Cardiac muscle cell (in vitro differentiated cells and primary cell): ENCODE measurements around the gene CENPE. TPM values are rescaled to one million over a fixed set of nuclear protein-coding genes. Genes with fewer than 3 reads are reported as not detected.
"Not testable (repeated sequence)": the region's sequence is repeated elsewhere in the genome, so short reads cannot be mapped to it uniquely, and the experiment has no call there.

ENCODE experiments used
- DNase-seq, 2 donors: peaks; one replicate each; pipeline versions ENCODE4 v3.0.0 to v3.0.0-alpha.2; 2010 to 2017; ENCODE audit warnings: low read depth in 1 of 2, low spot score in 1 of 2
- H3K27ac ChIP-seq: fragments of 200-600 bp; sonication (generic); 2 replicates; pipeline ENCODE4 v1.5.1; 2016
- H3K27me3 ChIP-seq: fragments of 200-600 bp; sonication (generic); 2 replicates; pipeline ENCODE4 v1.6.0; 2016; ENCODE audit warnings: control low read depth
- H3K36me3 ChIP-seq: fragments of 200-600 bp; sonication (generic); 2 replicates; pipeline ENCODE4 v1.5.1; 2016; ENCODE audit warnings: control low read depth
- H3K4me1 ChIP-seq: fragments of 200-600 bp; sonication (generic); 2 replicates; pipeline ENCODE4 v1.8.1; 2017; ENCODE audit warnings: low read depth, mild to moderate bottlenecking, mixed run types
- H3K4me3 ChIP-seq: fragments of 200-600 bp; sonication (generic); 2 replicates; pipeline ENCODE4 v1.5.1; 2016; ENCODE audit warnings: mild to moderate bottlenecking
- H3K9me3 ChIP-seq: fragments of 200-600 bp; sonication (generic); 2 replicates; pipeline ENCODE4 v1.5.1; 2017; ENCODE audit warnings: low read depth, mild to moderate bottlenecking, control low read depth
- CTCF ChIP-seq: IDR thresholded peaks from 2 replicates; pipeline ENCODE4 v1.5.1; 2012; ENCODE audit warnings: low read depth, mild to moderate bottlenecking, low read length
- polyA plus RNA-seq: library from polyadenylated mRNA; unstranded; fragments of >200 nt; fragmentation: Nextera tagmentation; extraction: Ambion mirVana; gene quantifications from 2 replicates; pipeline ENCODE4 v1.2.1, GENCODE V29; 2016
- total RNA-seq: library from RNA; depleted of rRNA; stranded (reverse); fragments of >200 nt; gene quantifications from 2 replicates; pipeline ENCODE4 v1.2.3, GENCODE V29; 2016

Gene CENPE, protein sequence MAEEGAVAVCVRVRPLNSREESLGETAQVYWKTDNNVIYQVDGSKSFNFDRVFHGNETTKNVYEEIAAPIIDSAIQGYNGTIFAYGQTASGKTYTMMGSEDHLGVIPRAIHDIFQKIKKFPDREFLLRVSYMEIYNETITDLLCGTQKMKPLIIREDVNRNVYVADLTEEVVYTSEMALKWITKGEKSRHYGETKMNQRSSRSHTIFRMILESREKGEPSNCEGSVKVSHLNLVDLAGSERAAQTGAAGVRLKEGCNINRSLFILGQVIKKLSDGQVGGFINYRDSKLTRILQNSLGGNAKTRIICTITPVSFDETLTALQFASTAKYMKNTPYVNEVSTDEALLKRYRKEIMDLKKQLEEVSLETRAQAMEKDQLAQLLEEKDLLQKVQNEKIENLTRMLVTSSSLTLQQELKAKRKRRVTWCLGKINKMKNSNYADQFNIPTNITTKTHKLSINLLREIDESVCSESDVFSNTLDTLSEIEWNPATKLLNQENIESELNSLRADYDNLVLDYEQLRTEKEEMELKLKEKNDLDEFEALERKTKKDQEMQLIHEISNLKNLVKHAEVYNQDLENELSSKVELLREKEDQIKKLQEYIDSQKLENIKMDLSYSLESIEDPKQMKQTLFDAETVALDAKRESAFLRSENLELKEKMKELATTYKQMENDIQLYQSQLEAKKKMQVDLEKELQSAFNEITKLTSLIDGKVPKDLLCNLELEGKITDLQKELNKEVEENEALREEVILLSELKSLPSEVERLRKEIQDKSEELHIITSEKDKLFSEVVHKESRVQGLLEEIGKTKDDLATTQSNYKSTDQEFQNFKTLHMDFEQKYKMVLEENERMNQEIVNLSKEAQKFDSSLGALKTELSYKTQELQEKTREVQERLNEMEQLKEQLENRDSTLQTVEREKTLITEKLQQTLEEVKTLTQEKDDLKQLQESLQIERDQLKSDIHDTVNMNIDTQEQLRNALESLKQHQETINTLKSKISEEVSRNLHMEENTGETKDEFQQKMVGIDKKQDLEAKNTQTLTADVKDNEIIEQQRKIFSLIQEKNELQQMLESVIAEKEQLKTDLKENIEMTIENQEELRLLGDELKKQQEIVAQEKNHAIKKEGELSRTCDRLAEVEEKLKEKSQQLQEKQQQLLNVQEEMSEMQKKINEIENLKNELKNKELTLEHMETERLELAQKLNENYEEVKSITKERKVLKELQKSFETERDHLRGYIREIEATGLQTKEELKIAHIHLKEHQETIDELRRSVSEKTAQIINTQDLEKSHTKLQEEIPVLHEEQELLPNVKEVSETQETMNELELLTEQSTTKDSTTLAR (N-terminal part only)
- total RNA-seq (1.1 and 16.4 TPM in 2 replicates), polyA plus RNA-seq (3.5 and 19.2 TPM in 2 replicates)

DNA sequence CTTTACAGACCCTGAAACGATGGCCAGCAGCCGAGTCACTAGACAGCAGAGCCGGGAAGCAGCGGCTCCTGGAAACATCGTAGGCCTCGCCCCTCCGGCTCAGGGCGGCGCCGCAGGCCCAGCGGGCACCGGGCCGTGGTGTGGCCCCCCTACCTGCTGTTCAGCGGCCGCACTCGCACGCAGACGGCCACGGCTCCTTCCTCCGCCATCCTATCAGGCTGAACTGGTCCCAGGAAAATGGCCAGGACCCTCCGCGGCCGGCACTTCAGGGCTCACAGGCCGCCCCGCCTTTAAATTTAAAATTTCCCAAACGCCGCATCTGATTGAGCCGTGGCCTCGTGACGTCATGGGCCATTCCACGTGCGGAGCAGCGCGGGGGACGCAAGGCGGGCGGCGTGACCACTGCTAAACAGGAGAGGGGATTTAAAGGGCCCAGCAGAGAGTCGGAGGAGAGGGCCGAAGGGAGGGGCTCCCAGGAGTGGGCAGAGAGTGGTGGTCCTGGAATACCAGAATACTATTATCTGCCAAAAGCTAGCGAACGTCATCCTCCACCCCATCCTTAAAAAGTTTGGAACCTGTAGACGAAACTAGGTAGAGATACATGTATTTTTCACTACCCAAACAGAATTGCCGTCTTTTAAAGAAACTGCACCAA, at the start of gene CENPE:
Gene CENPE (minus strand): TSS at position 233 of the 655 bp plus-strand sequence. CDS start 24 bp downstream, at position 209.
- Histone ChIP-seq H3K9me3 (no peaks in the 10 kb centered on the region), H3K27me3 (no peaks in the 10 kb centered on the region), H3K4me3 (peak within 1 kb of the TSS; percentile 69), H3K27ac (peak within 1 kb of the TSS; percentile 40), H3K36me3 (peaks cover 7% of the 10 kb centered on the region), H3K4me1 (no peaks in the 10 kb centered on the region)
- TF ChIP-seq CTCF, result no peak
- DNase-seq, result peak; percentile 93 to 94

GRCh38 chr4:103244251-103244650, 46.1 kb upstream of the CENPE start:
- no peak overlapping the region for H3K4me3 ChIP-seq
- H3K27me3 ChIP-seq, result no peaks in the 10 kb centered on the region
- H3K36me3 ChIP-seq, result no peaks in the 10 kb centered on the region
- TF ChIP-seq CTCF, result no peak
- H3K27ac ChIP-seq, result no peak overlapping the region
- no peaks in the 10 kb centered on the region for H3K4me1 ChIP-seq
- no peaks in the 10 kb centered on the region for H3K9me3 ChIP-seq
- DNase-seq, result no peak

- DNase-seq, H3K9me3 ChIP-seq, H3K4me1 ChIP-seq, H3K4me3 ChIP-seq, H3K27me3 ChIP-seq, H3K27ac ChIP-seq, H3K36me3 ChIP-seq: not testable (repeated sequence)
Observed at GRCh38 chr4:103230938-103231337, 32.8 kb upstream of the CENPE start.

DNA sequence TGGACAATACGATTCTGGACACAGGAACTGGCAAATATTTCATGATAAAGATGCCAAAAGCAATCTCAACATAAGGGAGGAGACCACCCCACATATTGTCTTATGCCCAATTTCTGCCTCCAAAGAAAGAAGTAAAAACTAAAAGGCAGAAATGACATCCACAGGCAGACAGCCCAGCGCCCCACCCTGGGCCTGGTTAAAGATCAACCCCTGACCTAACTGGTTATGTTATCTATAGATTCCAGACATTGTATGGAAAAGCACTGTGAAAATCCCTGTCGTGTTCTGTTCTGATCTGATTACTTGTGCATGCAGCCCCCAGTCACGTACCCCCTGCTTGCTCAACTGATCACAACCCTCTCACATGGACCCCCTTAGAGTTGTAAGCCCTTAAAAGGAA, 25.4 kb upstream of the CENPE start:
- H3K27ac ChIP-seq, DNase-seq, H3K4me3 ChIP-seq: not testable (repeated sequence)

GRCh38 chr4:103207673-103208072, 9.5 kb upstream of the CENPE start:
- Histone ChIP-seq H3K27me3 (no peaks in the 10 kb centered on the region), H3K4me3 (no peak overlapping the region), H3K9me3 (no peaks in the 10 kb centered on the region), H3K36me3 (no peaks in the 10 kb centered on the region), H3K27ac (no peak overlapping the region), H3K4me1 (no peaks in the 10 kb centered on the region)
- DNase-seq, result peak in 1 of 2 donors; percentile 20
- no peak for TF ChIP-seq CTCF

More for the DNA sequence above, 25.4 kb upstream of the CENPE start:
- not testable (repeated sequence) for H3K27me3 ChIP-seq, H3K4me1 ChIP-seq, H3K36me3 ChIP-seq, H3K9me3 ChIP-seq

DNA sequence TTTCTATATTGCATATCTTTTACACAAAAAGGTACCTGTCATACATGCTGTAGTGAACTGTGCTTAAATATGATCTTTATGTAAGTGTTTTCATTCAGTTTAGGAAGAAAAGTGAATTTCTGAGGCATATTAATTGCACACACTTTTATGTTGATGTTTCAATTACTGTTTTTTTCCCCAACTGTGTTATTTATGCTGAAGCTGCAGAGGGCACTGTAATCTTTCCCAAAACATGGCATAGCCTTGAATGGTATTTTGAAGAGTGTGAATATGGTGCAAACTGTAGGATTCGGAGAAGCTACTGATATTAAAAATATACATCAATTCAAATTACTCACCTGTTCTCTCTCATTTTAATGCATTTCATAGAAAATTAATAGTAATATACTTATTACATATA, 6.0 kb upstream of the CENPE start:
- H3K27me3 ChIP-seq, result no peaks in the 10 kb centered on the region
- peak; percentile 42 for TF ChIP-seq CTCF
- H3K9me3 ChIP-seq, result no peaks in the 10 kb centered on the region
- DNase-seq, result peak; percentile 7 to 25
- no peak overlapping the region for H3K27ac ChIP-seq
- H3K4me1 ChIP-seq, result no peaks in the 10 kb centered on the region
- no peaks in the 10 kb centered on the region for H3K36me3 ChIP-seq
- H3K4me3 ChIP-seq, result no peak overlapping the region
